ENCODE measurements around the gene ITGA7. TPM values are rescaled to one million over a fixed set of nuclear protein-coding genes. Genes with fewer than 3 reads are reported as not detected.

Gene ITGA7
- total RNA-seq, 1 donor from 2014 or later = 66.2 TPM

DNA sequence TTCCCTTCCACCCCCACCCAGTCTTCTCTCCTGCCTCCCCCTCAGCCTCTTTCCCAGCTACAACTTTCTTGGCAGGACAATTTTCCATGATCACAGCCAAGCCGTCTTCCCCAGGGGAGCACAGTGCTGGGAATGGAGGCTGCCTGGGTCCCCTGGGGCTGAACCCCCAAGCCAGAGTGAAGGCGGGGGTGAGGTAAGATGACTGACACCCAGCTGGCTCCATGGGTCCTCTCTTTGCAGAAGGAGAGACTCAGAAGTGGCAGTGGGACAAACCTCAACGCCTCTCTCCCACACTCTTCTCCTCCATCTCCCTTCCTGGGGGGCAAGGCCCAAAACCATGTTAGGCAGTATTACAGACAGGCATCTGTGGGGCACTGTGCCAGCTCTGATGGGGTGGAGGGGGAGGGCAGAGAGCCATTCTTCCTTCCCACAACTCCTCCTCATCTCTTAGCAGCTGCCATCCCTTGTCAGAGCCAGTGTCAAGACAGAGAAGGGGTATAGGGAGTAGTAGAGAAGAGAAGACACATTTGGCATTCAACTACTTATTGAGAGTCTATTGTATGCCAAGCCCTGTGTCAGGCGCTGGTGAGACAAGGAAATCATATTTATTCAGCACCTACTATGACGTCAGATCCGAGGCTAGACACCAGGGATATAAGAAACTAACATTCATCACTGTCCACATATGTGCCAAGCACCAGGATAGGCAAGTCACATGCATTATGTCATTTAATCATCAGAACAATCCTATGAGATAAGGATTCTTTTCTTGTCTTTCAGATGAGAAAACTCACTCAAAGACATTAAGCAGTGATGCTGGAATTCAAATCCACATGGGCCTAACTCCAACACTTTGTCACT is 3.6 kb downstream of the ITGA7 start:
- no peak for DNase-seq (ENCODE audit: low spot score)

DNA sequence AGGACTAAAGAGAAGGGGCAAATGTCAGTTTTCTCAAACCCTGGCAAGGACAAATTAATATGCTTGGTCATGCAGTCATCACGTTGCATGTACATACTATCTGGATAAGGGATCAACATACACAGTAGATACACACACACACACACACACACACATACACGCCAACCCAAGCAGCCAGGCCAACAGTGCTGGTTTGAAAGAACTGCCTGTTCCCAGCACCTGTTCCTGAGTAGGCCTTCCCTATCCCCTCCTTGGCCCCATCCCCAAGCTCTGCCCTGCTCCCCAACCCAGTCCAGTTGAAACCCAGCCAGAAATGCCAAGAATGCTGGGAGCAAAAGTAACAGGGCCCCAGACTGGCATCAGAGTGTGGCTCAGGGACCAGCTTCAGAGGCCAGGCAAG is 4.4 kb downstream of the ITGA7 start:
- no peak for DNase-seq (ENCODE audit: low spot score)

DNA sequence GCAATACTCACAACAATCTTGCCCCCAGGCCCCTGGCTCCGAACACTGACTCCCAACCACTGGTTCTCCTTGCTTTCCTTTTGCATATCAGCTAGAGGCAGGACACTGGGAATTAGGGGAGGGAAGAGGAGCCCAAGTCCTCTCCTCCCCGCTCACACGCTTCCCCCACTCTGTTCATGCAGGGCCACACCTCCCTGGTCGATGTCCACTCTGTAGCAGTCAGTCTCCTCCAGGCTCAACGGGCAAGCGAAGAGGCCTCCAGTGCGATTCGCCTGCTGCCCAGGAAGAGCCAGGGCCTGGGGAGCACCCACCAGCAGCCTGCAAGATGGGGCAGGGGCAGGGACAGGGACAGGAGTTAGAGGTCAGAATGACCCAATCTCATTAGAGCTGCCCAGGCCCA is 4.8 kb downstream of the ITGA7 start:
- DNase-seq (ENCODE audit: low spot score) = no peak

DNA sequence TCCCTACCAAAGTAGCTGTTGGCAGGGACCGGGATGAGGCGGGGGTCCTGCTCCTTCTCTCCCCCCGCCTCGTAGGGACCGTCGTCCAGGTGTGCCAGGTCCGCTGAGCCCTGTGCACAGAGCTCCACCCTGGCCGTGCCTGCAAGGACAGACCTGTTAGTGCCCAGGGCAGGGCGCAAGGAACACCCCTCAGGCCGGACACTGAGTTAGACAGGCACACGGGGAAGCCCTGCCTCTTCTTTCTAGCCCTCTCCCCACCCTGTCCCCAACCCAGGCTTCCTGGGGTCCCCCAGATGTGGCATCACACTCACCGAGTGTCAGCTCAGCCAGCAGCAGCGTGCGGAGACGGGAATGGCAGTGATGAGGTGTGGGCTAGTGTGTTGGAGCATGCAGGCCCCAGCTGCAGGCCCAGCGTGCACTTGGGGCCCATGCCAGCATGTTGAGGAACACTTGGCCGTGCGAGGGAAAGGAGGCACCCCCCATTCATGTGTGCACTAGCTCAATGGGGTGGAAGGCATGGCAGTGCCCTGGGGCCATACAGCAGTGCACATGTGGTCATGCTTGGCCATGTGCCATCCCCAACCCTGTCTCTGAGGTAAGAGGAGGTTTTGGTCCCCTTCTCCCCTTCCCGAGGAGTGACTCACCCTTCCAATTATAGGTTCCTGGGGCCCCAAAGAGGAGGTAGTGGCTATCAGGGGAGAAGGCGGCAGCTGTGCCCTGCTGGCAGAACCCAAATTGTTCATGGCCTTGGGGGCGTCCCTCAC is 7.3 kb downstream of the ITGA7 start:
- DNase-seq (ENCODE audit: low spot score) = no peak

DNA sequence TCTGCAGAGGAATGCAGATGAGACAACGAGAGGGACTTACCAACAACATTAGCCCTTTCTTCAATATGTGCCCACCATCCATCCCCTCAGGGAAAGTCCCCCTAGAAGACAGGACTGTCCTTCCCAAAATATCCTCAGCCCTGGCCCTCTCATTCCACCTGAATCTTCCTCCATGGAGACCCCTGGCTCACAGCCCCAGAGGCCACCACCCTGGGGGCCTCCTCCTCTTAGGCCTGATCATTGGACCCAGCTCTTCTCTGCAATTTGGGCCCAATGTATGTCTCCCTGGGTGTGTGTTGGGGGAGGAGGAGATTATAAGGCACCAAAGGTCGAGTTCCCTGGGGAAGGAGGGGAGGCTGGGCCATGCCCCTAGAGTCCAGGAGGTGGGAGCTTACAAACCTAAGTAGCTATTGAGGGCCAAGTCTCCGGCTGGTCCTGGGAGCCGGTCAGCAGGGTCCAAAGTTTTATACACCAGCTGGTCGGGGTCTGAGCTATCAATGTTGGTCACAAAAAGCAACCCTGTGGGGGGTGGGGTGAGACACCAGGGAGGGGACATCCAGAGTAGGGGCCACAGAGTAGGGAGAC is 8.1 kb downstream of the ITGA7 start:
- no peak for DNase-seq (ENCODE audit: low spot score)

DNA sequence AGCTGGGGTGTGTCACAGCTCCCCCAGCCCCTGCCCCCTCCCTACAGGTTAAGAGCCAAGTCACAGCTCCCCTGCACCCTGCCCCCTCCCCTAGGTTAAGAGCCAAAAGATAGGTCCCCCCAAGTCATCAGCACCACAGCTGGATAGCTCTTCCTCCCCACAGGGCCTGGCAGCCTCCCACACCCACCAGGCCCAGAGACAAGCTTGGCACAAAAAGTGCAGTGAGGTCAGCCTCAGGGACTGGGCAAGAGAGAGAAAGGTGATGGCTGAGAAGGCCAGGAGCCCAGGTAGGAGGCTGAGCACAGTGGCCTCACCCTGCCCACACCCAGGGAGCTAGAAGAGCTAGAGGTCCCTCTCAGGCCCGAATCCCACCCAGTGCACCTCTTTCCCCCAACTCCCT is 8.7 kb downstream of the ITGA7 start:
- no peak for DNase-seq (ENCODE audit: low spot score)

DNA sequence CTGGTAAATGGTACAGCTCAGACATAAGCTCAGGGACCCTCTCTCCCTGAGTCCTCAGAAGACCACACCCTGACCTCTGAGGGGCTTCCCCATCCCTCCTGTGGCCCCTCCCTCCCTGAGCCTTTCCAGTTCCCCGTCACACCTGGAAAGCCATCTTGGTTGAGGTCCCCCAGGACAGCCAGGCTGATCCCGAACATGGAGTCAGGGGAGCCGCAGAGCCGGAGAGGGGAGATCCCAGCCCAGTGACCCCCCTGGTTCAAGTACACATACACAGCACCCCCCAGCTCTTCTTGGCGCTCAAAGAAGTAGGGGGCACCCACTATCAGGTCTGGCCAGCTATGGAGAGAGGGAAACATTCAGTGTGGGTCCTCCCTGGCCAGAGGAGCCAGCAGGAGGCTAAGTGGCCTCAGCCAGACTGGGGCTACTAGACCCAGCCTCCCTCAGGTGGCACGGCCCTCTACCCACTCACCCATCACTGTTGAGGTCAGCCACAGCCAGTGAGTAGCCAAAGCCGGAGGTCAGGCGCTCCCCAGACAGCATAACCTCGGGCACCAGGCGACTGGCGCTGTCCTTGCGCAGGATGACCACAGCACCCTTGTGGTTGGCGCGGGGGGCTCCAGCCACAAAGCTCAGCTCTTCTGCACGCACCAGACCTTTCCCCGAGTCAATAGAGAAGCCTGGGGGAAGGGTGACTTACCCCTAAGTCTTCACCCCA is 9.3 kb downstream of the ITGA7 start:
- DNase-seq (ENCODE audit: low spot score) = no peak

DNA sequence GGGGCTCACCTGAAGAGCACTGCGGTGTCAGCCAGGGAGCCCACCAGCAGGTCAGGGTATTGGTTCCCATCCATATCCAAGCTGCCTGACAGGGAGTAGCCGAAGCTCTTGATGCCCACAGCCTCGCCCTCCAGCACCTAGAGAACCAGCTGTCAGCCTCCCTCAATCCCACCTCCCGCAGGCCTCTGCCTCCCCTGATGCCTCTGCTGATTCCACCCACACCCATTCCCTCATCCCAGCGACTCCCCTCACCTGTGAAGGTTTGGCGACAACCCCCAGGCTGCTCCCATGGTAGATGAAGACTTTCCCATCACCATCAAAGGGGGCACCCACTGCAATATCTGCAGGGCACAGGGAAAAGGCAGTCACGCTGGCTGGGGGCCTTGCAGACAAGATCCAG is 10.0 kb downstream of the ITGA7 start:
- DNase-seq (ENCODE audit: low spot score) = no peak

DNA sequence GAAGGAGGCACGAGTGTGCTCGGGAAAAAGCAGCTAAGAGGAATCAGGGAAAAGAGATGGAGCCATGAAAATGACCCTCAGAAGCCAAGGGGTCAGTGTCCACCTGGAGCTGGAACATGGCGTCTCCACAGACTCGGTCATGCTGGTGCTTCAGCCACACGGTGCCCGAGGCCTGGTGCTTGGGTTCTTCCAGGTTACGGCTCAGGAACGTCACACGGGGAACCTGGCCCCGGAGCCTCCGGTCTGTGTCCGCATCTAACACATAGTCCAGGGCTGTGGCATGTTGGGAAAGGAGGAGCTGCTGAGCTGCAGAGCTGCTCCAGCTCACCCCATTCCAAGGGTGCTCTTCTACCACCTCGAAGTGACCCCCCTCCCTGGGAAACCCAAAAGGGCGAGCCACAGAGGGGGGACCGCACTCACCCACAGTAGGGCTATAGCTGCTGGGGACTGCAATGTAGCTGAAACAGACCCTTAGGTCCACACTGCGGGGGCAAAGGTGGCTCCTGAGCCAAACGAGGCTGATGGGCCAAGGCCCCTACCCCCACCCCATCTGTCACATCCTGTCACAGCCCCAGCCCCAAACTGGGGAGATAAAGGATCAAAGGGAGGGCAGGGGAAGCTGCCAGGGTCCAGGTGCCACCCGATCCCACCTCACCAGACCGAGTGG is 10.8 kb downstream of the ITGA7 start:
- no peak for DNase-seq (ENCODE audit: low spot score)

DNA sequence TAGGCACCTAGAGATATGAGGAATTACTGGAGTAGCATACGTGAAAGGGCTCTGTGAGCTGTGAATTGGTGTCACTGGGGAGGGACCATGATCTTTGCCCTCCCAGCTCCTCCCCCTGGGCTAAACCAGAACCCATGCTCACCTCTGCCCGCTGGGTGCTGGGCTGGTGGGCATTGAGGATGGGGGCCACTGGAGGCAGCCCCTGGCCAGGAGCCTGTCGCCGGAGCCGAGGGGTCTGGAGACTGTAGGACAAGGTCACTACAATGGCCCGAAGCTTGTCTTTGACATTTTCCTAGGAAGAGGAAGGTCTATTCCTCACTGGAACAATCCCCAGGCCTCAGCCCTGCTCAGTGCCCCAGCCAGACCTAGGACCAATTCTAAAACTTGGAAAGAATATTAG is 11.6 kb downstream of the ITGA7 start:
- DNase-seq (ENCODE audit: low spot score) = no peak

DNA sequence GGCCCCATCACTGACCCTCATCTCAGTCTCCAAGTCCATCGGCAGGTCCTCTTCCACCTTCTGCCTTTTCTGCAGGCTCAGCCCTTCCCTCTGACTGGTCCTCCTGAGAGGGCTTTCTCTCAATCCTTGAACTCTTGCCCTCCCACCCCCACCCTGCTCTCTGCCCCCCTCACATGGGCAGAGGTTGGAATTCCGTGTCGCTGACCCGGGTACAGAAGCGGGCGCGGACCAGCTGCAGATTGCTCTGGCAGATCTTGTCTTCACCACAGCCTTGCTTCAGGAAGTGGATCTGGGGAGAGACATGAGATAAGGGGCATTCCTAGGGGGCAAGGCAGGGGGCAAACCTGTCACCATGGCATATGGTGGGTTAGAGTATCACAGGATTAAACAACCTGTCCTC is 12.4 kb downstream of the ITGA7 start:
- DNase-seq (ENCODE audit: low spot score) = no peak

DNA sequence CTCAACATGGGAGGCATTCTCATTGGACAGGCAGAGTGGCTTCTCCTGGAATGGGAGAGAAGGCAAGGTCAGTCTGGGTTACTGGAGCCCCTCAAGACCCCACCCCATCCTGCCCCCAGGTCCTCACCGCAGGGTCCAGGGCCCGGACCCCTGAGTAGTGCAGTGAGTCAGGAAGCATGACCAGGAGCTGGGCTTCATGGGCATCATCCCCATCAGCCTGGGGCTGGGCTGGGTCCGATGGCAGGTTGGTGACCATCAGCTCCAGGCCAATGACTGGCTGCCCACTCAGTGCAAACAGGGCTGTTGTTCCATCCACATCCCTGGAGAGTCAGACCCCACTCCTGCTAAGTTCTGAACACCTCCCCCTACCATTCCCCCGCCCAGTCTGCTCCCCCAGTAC is 13.1 kb downstream of the ITGA7 start:
- DNase-seq (ENCODE audit: low spot score) = no peak

DNA sequence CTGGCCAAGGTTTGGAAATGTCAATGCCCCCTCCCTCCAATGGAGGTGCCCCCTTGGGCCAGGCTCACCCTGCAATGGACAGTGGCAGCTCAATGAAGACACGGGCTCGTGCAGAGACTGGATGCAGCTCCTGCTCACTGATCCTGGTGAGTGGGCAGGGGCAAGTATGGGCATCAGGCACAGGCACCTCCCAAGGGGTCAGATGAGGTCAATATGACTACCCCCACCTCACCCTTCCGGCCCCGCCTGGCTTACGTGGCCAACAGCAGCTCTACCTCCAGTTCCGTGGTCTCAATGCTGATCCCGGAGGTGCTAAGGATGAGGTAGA is 13.6 kb downstream of the ITGA7 start:
- no peak for DNase-seq (ENCODE audit: low spot score)

DNA sequence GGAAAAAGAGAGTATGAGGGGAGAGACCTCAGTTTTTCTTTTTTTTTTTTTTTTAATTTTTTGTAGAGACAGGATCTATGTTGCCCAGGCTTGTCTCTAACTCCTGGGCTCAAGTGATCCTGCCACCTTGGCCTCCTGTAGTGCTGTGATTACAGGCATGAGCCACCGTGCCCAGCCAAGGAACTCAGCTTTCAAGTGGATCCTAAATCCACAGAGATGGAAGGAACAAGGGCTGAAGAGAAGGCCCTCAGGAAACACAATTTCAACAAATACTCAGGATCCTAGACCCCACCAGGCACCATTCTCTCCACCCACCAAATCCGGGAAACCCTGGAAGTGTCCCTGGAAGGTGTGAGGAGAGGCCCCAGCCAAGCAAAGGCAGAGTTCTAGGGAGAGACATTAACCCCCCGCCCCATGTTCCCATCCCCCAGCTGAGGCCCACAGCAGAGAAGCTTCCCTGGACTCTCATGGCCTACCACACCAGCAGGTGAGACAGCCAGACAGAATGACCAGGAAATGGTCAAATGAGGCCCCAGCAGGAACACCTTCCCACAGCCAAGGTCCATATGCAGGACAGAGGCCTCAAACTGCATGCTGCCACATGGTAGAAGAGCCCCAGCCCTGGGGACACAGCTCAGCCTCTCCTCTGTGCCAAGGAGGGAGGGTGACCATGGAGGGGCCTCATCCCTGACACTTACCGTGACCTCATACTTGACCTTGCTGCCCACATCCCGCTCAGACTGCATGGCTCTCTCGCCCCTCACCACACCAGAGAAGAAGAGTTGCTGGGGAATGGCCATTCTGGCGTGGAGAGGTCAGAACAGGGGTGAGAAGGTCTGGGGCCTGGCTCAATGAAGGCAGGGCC is 14.1 kb downstream of the ITGA7 start:
- no peak for DNase-seq (ENCODE audit: low spot score)

DNA sequence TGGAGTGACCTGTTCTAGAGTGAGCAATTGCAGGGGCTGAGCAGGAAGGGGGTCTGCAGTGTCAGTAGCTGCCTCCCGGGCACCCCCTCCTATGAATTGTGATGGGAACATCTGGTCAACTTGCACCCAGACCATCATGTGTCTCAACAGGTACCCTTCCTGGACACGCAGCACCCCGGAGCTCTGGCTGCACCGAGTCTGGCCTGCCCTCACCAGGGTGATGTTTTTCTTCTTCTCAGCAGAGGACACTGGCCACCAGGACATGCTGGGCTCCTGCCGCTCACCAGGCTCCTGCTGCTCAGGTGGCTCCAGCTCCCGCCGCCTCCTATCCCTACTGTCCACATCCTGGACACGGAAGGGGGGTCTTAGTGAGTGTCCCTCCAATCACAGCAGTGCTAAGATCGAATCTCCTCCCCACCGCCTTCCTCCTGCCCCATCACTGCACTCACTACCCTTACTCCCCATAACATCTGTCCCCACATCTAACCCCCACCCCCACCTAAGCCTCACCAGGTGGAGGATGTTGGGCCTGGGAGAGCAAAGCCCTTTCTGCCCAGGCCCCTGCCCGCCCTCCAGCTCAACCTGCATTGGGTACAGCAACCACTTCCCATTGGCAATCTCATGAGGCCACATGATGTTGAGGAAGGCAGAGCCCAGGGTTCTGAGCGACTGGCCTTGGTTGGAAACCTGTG is 14.9 kb downstream of the ITGA7 start:
- no peak for DNase-seq (ENCODE audit: low spot score)

DNA sequence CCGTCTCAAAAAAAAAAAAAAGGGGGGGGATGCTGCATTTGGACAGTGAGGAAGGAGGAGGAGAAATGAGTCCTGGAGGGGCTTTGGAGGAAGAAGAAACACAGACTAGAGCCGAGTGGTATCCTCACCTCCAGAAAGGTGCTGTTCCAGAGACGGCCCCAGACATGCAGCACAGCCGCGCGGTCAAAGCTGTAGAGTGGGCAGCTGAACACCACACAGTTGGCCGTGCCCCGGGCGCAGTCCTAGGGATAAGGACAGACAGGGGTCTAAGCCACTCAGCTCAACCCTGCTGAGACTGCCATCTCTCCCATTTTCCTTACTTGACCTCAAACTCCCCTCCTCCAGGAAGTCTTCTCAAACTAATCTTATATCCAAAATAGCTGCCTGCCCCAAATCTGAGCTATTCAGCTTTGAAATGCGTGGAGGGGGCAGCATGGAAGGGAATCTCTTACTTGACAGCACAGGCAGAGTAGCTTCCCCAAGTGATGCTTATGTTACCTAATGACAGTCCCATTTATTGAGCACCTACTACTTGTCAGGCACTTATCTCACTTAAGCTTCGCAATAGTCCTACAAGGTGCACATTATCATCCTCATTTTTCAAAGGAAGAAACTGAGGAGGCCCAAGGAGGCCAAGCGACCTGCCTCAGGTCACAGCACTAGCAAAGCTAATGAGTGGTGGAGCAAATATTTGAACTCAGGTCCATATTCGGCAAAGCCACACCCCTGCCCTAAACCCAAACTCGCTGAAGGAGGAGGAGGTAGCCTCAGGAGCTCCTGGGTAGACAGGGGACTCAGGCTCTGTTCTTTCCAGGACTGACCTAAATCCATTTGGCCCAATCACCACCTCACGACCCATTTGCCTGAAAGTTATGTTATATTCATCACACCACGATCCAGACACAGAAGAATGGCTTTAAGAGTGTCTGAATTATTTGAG is 18.7 kb downstream of the ITGA7 start:
- no peak for DNase-seq (ENCODE audit: low spot score)

DNA sequence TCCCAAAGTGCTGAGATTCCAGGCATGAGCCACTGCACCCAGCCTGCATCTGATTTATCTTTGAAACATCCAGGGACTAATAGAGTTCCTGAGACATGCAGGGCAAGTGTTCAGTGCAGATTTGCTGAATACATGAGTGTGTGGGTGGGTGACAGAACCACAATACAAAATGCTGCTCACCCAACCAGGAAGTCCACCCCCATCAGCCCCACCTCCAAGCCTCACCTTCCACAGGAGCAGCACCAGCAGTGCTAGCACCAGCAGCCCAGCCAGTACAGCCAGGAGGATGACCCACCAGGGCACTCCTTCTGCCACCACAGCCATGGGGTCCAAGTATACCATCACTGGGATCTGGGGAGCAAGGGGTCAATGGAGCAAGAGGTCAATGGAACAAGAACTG is 20.0 kb downstream of the ITGA7 start:
- DNase-seq (ENCODE audit: low spot score) = no peak

DNA sequence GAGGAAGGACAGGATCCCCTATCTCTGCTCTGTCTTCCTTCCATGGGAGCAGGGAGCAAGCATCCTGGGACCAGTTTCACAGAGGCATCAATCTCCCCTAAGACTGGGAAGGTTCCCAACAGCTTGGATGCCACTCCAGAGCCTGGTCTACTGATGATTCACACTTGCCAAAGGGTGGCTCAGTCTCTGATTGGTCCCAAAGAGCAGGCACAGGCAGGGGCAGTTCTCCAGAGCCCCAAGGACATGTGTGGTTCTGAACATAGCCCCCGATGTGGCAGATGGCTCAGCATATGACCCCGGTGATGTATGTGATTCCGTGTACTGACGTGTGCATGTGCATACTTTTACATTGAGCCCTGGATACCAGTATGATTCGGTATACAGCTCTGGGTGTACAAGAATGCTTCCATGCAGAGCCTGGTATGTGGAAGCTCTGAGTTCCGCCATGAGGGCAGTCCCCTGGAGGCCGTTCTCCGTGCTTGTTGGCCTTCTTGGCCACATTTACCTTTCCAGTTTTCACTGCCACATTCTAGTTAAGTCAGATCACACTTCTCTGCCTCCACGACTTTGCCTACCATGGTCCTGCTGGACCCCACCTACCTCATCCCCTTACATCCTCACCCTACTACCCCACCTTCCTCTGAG is 21.2 kb downstream of the ITGA7 start:
- DNase-seq (ENCODE audit: low spot score) = no peak
